HG03060 (cell line): ENCODE measurements around the gene SPATS2.
"Not testable (repeated sequence)": the region's sequence is repeated elsewhere in the genome, so short reads cannot be mapped to it uniquely, and the experiment has no call there.

Source experiments
- ATAC-seq: cut with Tn5 transposase; IDR thresholded peaks from one replicate; pipeline ENCODE4 v1.9.1; 2021; ENCODE audit warnings: low read depth, moderate number of reproducible peaks; ENCODE audit not compliant: unreplicated experiment

The SPATS2 gene

GRCh38 chr12:49347311-49348193 lies 19.7 kb upstream of the SPATS2 start:
- ATAC-seq = no peak

GRCh38 chr12:49348781-49349180 lies 18.5 kb upstream of the SPATS2 start:
- no peak for ATAC-seq

- ATAC-seq = no peak
Measured at GRCh38 chr12:49349266-49349665, 18.0 kb upstream of the SPATS2 start.

GRCh38 chr12:49352351-49352750 lies 14.9 kb upstream of the SPATS2 start:
- no peak for ATAC-seq

GRCh38 chr12:49355913-49356312 lies 11.3 kb upstream of the SPATS2 start:
- ATAC-seq = no peak

GRCh38 chr12:49357103-49357678 lies 10.1 kb upstream of the SPATS2 start:
- no peak for ATAC-seq

- no peak for ATAC-seq
Measured at GRCh38 chr12:49358483-49359141, 8.7 kb upstream of the SPATS2 start.

- no peak for ATAC-seq
Measured at GRCh38 chr12:49359671-49360070, 7.6 kb upstream of the SPATS2 start.

- no peak for ATAC-seq
Measured at GRCh38 chr12:49362077-49362476, 5.2 kb upstream of the SPATS2 start.

- ATAC-seq = no peak
Measured at GRCh38 chr12:49364989-49365388, 2.3 kb upstream of the SPATS2 start.

- no peak for ATAC-seq
Measured at GRCh38 chr12:49365542-49365941, 1.7 kb upstream of the SPATS2 start.

- ATAC-seq = no peak
Measured at GRCh38 chr12:49366096-49366651, 1.1 kb upstream of the SPATS2 start.

GRCh38 chr12:49366652-49367380 lies 446 bp upstream of the SPATS2 start:
- ATAC-seq = no peak

- no peak for ATAC-seq
Measured at GRCh38 chr12:49368240-49368600, 958 bp downstream of the SPATS2 start.

- no peak for ATAC-seq
Measured at GRCh38 chr12:49369411-49370145, 2.3 kb downstream of the SPATS2 start.

GRCh38 chr12:49370539-49370938 lies 3.3 kb downstream of the SPATS2 start:
- ATAC-seq = no peak

GRCh38 chr12:49375406-49375805 lies 8.1 kb downstream of the SPATS2 start:
- ATAC-seq = no peak

GRCh38 chr12:49377386-49377785 lies 10.1 kb downstream of the SPATS2 start:
- no peak for ATAC-seq

GRCh38 chr12:49380184-49380583 lies 12.9 kb downstream of the SPATS2 start:
- not testable (repeated sequence) for ATAC-seq
